22Rv1 (cell line): ENCODE measurements around the gene KCNQ1OT1.

ENCODE experiments used
- H3K27ac ChIP-seq: fragments of 450-650 bp; 2 replicates; pipeline ENCODE4 v1.5.1; 2017
- CTCF ChIP-seq: fragments of 450-650 bp; IDR thresholded peaks from 2 replicates; pipeline ENCODE4 v1.5.1; 2017; ENCODE audit warnings: mild to moderate bottlenecking
- ZFX ChIP-seq: fragments of 450-650 bp; IDR thresholded peaks from 2 replicates; pipeline ENCODE4 v1.6.1; 2017; ENCODE audit warnings: antibody characterized with exemption, borderline replicate concordance

Gene KCNQ1OT1

GRCh38 chr11:2722955-2723354 is 23.2 kb upstream of the KCNQ1OT1 start:
- H3K27ac ChIP-seq, result no peak overlapping the region
- no peak for TF ChIP-seq CTCF
- no peak for TF ChIP-seq ZFX

GRCh38 chr11:2721210-2721916 is 21.6 kb upstream of the KCNQ1OT1 start:
- no peak overlapping the region for H3K27ac ChIP-seq
- TF ChIP-seq ZFX (no peak), CTCF (no peak)

GRCh38 chr11:2719831-2720590 is 20.2 kb upstream of the KCNQ1OT1 start:
- no peak for TF ChIP-seq ZFX
- TF ChIP-seq CTCF, result no peak

GRCh38 chr11:2718817-2719438 is 19.1 kb upstream of the KCNQ1OT1 start:
- no peak overlapping the region for H3K27ac ChIP-seq
- TF ChIP-seq ZFX (no peak), CTCF (no peak)

More at GRCh38 chr11:2719831-2720590, 20.2 kb upstream of the KCNQ1OT1 start:
- no peak overlapping the region for H3K27ac ChIP-seq

GRCh38 chr11:2717561-2718325 is 17.9 kb upstream of the KCNQ1OT1 start:
- H3K27ac ChIP-seq, result no peak overlapping the region
- TF ChIP-seq CTCF (no peak), ZFX (no peak)

GRCh38 chr11:2716376-2717095 is 16.7 kb upstream of the KCNQ1OT1 start:
- no peak overlapping the region for H3K27ac ChIP-seq
- no peak for TF ChIP-seq CTCF
- no peak for TF ChIP-seq ZFX
